CD14-positive monocyte (primary cell): ENCODE measurements around the gene FBXO8. TPM values are rescaled to one million over a fixed set of nuclear protein-coding genes. Genes with fewer than 3 reads are reported as not detected.
A peak's percentile ranks its signal among the peaks of the same experiment; 100 is the strongest.

Experiments
- DNase-seq, 3 donors: peaks; one replicate each; pipeline ENCODE4 v3.0.0-alpha.2; 2011 to 2022
- H2AFZ ChIP-seq: 2 replicates; pipeline ENCODE4 v1.6.0; 2012; ENCODE audit warnings: mild to moderate bottlenecking, low read depth, low read length, inconsistent platforms; ENCODE audit not compliant: insufficient read depth, poor library complexity, severe bottlenecking
- H3K27ac ChIP-seq, 2 donors: 1 replicate in 1 of 2; 2 replicates in 1 of 2; pipeline ENCODE4 v1.5.1; 2012 to 2013; ENCODE audit warnings: low read length in 2 of 2, control low read depth in 1 of 2, inconsistent platforms in 1 of 2, low read depth in 1 of 2, mild to moderate bottlenecking in 1 of 2
- H3K27me3 ChIP-seq, 2 donors: one replicate each; pipeline versions ENCODE4 v1.6.0 to v1.6.1; 2011 to 2013; ENCODE audit warnings: low read length in 2 of 2; ENCODE audit not compliant: control insufficient read depth in 2 of 2, insufficient read depth in 2 of 2
- H3K36me3 ChIP-seq, 2 donors: replicated peaks in 1 of 2; 1 replicate in 1 of 2; 2 replicates in 1 of 2; pipeline versions ENCODE4 v1.5.1 to v1.6.1; 2012 to 2013; ENCODE audit warnings: low read length in 2 of 2, control low read depth in 1 of 2, inconsistent platforms in 1 of 2, mild to moderate bottlenecking in 1 of 2; ENCODE audit not compliant: insufficient read depth in 2 of 2, control insufficient read depth in 1 of 2
- H3K4me1 ChIP-seq, 2 donors: 1 replicate in 1 of 2; 2 replicates in 1 of 2; pipeline versions ENCODE4 v1.5.1 to v1.6.1; 2012 to 2013; ENCODE audit warnings: low read length in 2 of 2, control low read depth in 1 of 2, inconsistent platforms in 1 of 2, mild to moderate bottlenecking in 1 of 2, moderate library complexity in 1 of 2; ENCODE audit not compliant: insufficient read depth in 2 of 2, control insufficient read depth in 1 of 2
- H3K4me2 ChIP-seq: replicated peaks from 2 replicates; pipeline ENCODE3; 2012; ENCODE audit warnings: low read length, moderate library complexity, mild to moderate bottlenecking; ENCODE audit not compliant: poor library complexity, severe bottlenecking; ENCODE audit errors: extremely low read depth
- H3K4me3 ChIP-seq, 3 experiments: fragments of 200-600 bp in 1 of 3; sonication (generic) in 1 of 3; replicated peaks in 1 of 3; 1 replicate in 2 of 3; 2 replicates in 1 of 3; pipeline ENCODE4 v1.5.1; 2011 to 2013; ENCODE audit warnings: low read length in 3 of 3, mild to moderate bottlenecking in 3 of 3, control low read depth in 2 of 3, low read depth in 2 of 3, inconsistent platforms in 1 of 3, moderate library complexity in 1 of 3
- H3K79me2 ChIP-seq: 2 replicates; pipeline ENCODE4 v1.6.0; 2012; ENCODE audit warnings: mild to moderate bottlenecking, control low read depth, inconsistent platforms, low read length, moderate library complexity; ENCODE audit not compliant: insufficient read depth
- H3K9ac ChIP-seq: 2 replicates; pipeline ENCODE4 v1.6.0; 2017; ENCODE audit warnings: low read length, mild to moderate bottlenecking; ENCODE audit not compliant: insufficient read depth, poor library complexity, severe bottlenecking
- H3K9me3 ChIP-seq, 2 donors: replicated peaks in 1 of 2; 1 replicate in 1 of 2; 2 replicates in 1 of 2; pipeline versions ENCODE4 v1.5.1 to v1.6.1; 2012 to 2013; ENCODE audit warnings: low read length in 2 of 2, control low read depth in 1 of 2; ENCODE audit not compliant: control insufficient read depth in 1 of 2, insufficient read depth in 1 of 2
- H4K20me1 ChIP-seq: 2 replicates; pipeline ENCODE4 v1.6.0; 2012; ENCODE audit warnings: mild to moderate bottlenecking, low read length, control low read depth, moderate library complexity; ENCODE audit not compliant: insufficient read depth
- H3K27ac Mint-ChIP-seq, 7 donors: one replicate each; pipeline ENCODE4 v1.8.0; 2020; ENCODE audit warnings: mild to moderate bottlenecking in 7 of 7, mixed read lengths in 7 of 7, moderate library complexity in 6 of 7, inconsistent platforms in 2 of 7
- H3K27me3 Mint-ChIP-seq, 3 donors: one replicate each; pipeline ENCODE4 v1.8.0; 2021 to 2022; ENCODE audit warnings: low read depth in 3 of 3, mild to moderate bottlenecking in 3 of 3, mixed read lengths in 3 of 3, moderate library complexity in 3 of 3, inconsistent platforms in 1 of 3
- H3K36me3 Mint-ChIP-seq, 2 donors: one replicate each; pipeline ENCODE4 v1.8.0; 2020; ENCODE audit warnings: mixed read lengths in 2 of 2, inconsistent platforms in 1 of 2, mild to moderate bottlenecking in 1 of 2
- H3K4me1 Mint-ChIP-seq: one replicate; pipeline ENCODE4 v1.8.0; 2020; ENCODE audit warnings: mild to moderate bottlenecking, mixed read lengths
- H3K4me3 Mint-ChIP-seq, 2 donors: one replicate each; pipeline ENCODE4 v1.8.0; 2020; ENCODE audit warnings: mild to moderate bottlenecking in 2 of 2, mixed read lengths in 2 of 2, moderate library complexity in 1 of 2
- H3K9me3 Mint-ChIP-seq, 7 donors: one replicate each; pipeline ENCODE4 v1.8.0; 2020 to 2022; ENCODE audit warnings: mixed read lengths in 7 of 7, mild to moderate bottlenecking in 6 of 7, moderate library complexity in 6 of 7, inconsistent platforms in 2 of 7
- WGBS: methylation state at CpG from one replicate; pipeline ENCODE4 v1.1.5; 2013; ENCODE audit warnings: missing lambda C conversion rate; ENCODE audit not compliant: insufficient coverage; 5-methylcytosine and 5-hydroxymethylcytosine counted together
- intact Hi-C, 2 donors: fragments of 100-400 bp; cut with micrococcal nuclease; formaldehyde crosslinking; loops; one replicate each; pipeline versions ENCODE4 v1.15.0 to v1.15.1; 2023
- polyA plus RNA-seq, 3 donors: library from polyadenylated mRNA; depleted of rRNA in 1 of 3; unstranded in 2 of 3; stranded (reverse) in 1 of 3; fragments of 300-500 nt in 2 of 3; fragments of >200 nt in 1 of 3; fragmentation: Illumina TruSeq in 2 of 3; gene quantifications; 1 replicate in 2 of 3; 2 replicates in 1 of 3; pipeline ENCODE4 v1.2.3, GENCODE V29; 2012 to 2021
- TF ChIP-seq, protein P1 (sequence below): fragments of 200-600 bp; IDR thresholded peaks from one replicate; pipeline ENCODE4 v1.8.0; 2022; ENCODE audit warnings: antibody characterized with exemption, mild to moderate bottlenecking

Gene FBXO8
- polyA plus RNA-seq, 3 donors = 3.9 to 6.5 (median 5.4) TPM

- peaks cover 0 to 7% (median 1%) of the 10 kb centered on the region in 7 donors for H3K9me3 Mint-ChIP-seq
- Histone ChIP-seq H2AFZ (no peak overlapping the region), H3K9ac (no peak overlapping the region), H3K27me3 (peaks cover 44 to 59% of the 10 kb centered on the region in 2 donors), H3K4me2 (no peak overlapping the region), H3K36me3 (no peaks in the 10 kb centered on the region), H4K20me1 (no peaks in the 10 kb centered on the region), H3K4me1 (peaks cover 0 to 4% of the 10 kb centered on the region in 2 donors), H3K9me3 (peaks cover 0 to 12% of the 10 kb centered on the region in 2 donors), H3K27ac (no peak overlapping the region), H3K79me2 (no peaks in the 10 kb centered on the region), H3K4me3 (no peak overlapping the region)
- H3K4me1 Mint-ChIP-seq = peaks cover 11% of the 10 kb centered on the region
- H3K4me3 Mint-ChIP-seq = peak overlapping the region in 1 of 2 donors; percentile 22
- H3K27me3 Mint-ChIP-seq = peaks cover 51 to 61% (median 54%) of the 10 kb centered on the region in 3 donors
- H3K27ac Mint-ChIP-seq = no peak overlapping the region
- no peaks in the 10 kb centered on the region for H3K36me3 Mint-ChIP-seq
- intact Hi-C loops = no loop called here
- TF ChIP-seq, protein P1, sequence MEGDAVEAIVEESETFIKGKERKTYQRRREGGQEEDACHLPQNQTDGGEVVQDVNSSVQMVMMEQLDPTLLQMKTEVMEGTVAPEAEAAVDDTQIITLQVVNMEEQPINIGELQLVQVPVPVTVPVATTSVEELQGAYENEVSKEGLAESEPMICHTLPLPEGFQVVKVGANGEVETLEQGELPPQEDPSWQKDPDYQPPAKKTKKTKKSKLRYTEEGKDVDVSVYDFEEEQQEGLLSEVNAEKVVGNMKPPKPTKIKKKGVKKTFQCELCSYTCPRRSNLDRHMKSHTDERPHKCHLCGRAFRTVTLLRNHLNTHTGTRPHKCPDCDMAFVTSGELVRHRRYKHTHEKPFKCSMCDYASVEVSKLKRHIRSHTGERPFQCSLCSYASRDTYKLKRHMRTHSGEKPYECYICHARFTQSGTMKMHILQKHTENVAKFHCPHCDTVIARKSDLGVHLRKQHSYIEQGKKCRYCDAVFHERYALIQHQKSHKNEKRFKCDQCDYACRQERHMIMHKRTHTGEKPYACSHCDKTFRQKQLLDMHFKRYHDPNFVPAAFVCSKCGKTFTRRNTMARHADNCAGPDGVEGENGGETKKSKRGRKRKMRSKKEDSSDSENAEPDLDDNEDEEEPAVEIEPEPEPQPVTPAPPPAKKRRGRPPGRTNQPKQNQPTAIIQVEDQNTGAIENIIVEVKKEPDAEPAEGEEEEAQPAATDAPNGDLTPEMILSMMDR = no peak
- no CpG with 5 or more reads among the region's 3 CpGs for WGBS
- no peak for DNase-seq
Observed at GRCh38 chr4:174207367-174207766, 76.1 kb downstream of the FBXO8 start.

DNA sequence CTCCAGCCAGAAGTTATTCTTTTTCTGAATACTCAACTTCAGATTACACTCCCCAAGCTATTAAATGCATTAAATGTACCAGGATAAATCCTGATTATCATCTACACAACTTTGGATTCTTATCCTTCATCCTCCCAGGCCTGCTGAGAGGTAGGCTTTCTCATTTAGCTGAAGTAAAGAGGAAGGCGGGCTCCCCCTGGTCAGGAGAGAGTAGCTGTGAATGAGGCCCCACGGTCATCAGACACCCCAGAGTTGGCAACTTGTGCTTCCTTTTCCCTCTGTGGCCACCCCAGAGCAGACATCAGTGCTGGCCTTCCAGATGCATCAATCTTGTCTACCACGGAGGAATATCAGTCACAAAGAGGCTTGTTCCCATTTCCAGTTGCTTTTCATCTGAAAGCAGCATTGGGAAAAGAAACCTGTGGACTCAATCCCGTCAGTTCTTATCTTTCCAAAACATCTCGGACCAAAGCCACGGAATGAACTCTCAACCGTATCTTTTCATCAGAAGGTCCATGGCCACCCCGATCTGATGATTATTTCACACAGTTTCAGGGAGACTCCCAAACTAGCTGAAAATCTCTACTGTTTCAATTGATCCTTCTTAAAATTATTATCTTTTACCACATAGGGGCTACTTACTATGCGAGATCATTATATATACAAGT is 79.2 kb downstream of the FBXO8 start:
- DNase-seq = no peak
- peaks cover 28 to 38% (median 30%) of the 10 kb centered on the region in 3 donors for H3K27me3 Mint-ChIP-seq
- no peaks in the 10 kb centered on the region for H3K9me3 ChIP-seq
- no peaks in the 10 kb centered on the region for H3K79me2 ChIP-seq
- H3K4me3 Mint-ChIP-seq = no peak overlapping the region
- H3K4me3 ChIP-seq = no peak overlapping the region
- H3K9me3 Mint-ChIP-seq = no peaks in the 10 kb centered on the region
- H3K4me1 ChIP-seq = no peaks in the 10 kb centered on the region
- no peak overlapping the region for H3K4me2 ChIP-seq
- no peaks in the 10 kb centered on the region for H3K36me3 ChIP-seq
- peak overlapping the region in 1 of 7 donors; percentile 21 for H3K27ac Mint-ChIP-seq
- no peaks in the 10 kb centered on the region for H3K36me3 Mint-ChIP-seq
- intact Hi-C loops = no loop called here
- no peaks in the 10 kb centered on the region for H3K4me1 Mint-ChIP-seq
- H3K27ac ChIP-seq = no peak overlapping the region
- no peaks in the 10 kb centered on the region for H4K20me1 ChIP-seq
- H3K27me3 ChIP-seq = peaks cover 17 to 43% of the 10 kb centered on the region in 2 donors
- no peak overlapping the region for H3K9ac ChIP-seq
- TF ChIP-seq, protein P1 = no peak
- 84% methylated on average over 7 of the region's 9 CpGs for WGBS
- H2AFZ ChIP-seq = no peak overlapping the region
